Anterior cingulate cortex (tissue), 58 donors: ENCODE results near the gene HPS5.

Experiments used
- DNase-seq, 58 donors: peaks; one replicate each; lab custom pipeline; 2025; lab: John Stamatoyannopoulos, UW

HPS5 gene

DNA sequence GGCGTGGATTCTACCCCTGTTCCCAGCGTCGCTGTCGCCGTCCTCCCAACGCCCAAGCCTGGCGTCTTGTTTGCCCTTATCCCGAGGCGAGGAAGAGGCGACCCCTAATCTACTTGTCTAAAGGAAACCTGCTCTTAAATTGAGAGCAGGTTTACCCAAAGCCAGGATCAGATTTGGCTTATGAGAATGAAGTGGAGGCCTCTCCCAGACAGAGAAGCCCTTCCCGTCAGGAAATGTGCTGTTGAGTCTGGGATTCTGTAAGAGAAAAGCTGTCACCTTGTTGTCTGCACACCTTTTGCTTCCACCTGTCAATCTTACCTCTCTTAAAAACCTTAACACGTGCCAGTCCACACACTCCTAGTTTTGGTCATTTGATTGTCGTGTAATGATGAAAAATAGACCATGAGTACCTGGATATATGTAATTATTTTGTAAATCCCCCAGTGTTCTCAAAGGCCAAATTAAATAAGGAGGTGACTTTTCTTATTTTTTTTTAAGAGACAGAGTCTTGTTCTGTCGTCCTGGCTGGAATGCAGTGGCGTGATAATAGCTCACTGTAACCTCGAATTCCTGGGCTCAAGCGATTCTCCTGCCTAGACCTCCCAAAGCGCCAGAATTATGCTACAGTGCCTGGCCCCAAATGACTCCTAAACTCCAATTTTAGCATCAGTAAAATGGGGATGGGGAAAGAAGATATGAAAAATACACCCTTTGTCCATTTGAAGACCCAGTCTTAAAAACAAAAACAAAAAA, 1.1 kb upstream of the HPS5 start:
- DNase-seq: no peak

- no peak for DNase-seq
Measured at GRCh38 chr11:18321578-18321968, 367 bp downstream of the HPS5 start.

DNA sequence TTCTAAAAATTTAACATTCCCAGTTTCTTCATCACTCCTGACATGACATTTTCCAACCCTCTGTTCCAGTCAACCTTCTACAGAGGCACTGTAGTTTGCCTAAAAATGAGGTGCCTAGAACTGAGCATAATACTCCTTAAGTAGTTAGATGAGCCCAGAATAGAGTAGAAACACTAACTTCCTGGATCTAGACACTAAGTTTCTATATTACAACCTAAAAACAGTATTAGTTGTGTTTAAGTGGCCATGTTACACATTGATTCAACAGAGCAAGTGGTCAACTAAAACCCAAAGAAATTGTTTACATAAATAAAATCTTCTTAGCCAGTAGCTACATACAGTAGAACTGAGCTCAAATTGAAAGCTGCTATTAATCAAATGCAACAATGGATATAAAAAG, 1.3 kb downstream of the HPS5 start:
- DNase-seq: no peak

DNA sequence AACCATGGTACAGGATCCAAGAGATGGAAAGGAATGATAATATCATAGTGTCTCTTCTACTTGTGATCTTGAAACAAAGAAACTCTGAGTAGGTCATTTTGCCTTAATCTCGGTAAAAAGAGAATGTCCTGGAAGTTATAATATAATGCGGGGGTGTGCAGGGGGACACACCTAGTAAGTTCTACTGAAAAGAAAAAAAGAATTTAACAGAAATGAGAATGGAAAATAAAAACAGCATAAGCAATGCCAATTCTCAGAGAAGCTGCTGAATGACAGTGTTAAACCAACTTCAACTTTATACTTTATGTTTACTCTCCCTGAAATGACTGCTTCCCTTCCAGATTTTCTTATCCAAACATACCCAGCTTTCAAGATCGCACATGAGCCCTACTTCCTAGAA, 2.0 kb downstream of the HPS5 start:
- no peak for DNase-seq

DNA sequence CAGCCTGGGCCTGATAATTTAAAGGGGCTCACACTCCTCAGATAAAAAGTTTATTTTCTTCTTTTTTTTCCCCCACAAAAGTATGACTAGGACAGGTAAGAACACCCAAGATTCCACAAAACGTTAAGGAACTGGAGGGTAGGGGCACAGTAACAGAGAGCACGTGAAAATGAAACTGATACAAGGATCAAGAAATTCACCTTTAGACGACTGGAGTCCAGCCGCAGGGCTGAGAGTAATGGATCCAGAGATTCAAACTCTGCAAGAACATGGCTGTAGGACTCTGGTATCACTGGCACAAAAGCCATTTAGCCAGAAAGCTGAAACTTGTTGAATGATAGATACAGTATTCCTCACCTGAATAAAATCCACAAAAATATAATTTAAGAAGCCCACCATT, 4.4 kb downstream of the HPS5 start:
- no peak for DNase-seq

- DNase-seq: no peak
Measured at GRCh38 chr11:18315893-18316292, 6.0 kb downstream of the HPS5 start.

GRCh38 chr11:18314784-18315523, 7.0 kb downstream of the HPS5 start:
- DNase-seq: no peak

DNA sequence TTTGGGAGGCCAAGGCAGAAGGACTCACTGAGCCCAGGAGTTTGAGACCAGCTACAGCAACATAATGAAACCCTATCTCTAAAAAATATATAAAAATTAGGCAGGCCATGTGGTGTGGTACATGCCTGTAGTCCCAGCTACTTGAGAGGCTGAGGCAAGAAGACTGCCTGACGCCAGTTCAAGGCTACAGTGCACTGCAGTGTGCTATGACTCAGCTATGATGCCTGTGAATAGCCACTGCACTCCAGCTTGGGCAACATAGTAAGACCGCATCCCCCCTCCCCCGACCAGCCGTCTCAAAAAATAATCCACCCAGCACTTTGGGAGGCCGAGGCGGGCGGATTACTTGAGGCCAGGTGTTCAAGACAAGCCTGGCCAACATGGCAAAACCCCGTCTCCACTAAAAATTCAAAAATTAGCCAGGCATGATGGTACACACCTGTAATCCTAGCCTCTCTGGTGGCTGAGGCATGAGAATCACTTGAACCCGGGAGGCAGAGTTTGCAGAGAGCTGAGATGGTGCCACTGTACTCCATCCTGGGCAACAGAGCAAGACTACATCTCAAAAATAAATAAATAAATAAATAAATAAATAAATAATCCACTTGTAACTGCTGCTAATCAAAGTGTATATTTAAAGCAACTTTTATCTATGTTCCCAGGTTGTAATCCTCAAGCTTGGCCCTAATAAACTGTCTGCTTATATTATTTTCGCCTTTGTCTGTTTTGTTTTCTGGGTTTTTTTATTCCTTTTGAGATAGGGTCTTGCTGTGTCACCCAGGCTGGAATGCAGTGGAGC, 7.8 kb downstream of the HPS5 start:
- no peak for DNase-seq

GRCh38 chr11:18312663-18313420, 9.1 kb downstream of the HPS5 start:
- DNase-seq: no peak

GRCh38 chr11:18312012-18312411, 9.9 kb downstream of the HPS5 start:
- DNase-seq: no peak

DNA sequence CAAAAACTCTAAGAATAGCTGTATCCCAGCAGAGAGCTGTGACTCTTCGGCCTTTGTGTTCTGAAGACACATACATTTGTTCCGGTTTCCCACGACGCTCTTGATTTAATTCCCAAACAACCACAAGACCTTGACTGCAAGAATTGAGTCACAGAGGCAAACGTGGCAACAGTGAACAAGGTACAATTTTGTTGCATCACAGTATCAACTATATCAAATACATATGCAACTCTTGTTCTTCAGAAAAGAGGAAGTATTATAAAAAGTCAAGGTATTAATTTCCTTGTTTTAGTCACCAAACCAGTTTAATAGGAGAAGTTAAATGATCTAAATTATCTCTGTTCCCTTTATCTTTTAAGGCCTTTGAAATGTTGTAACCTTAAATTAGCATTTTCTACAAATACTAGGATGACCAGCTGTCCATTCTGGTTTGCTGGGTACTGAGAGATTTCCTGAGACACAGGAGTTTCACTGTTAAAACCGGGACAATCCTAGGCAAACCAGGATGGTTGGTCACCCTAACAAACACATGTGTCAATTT, 11.1 kb downstream of the HPS5 start:
- DNase-seq: no peak

DNA sequence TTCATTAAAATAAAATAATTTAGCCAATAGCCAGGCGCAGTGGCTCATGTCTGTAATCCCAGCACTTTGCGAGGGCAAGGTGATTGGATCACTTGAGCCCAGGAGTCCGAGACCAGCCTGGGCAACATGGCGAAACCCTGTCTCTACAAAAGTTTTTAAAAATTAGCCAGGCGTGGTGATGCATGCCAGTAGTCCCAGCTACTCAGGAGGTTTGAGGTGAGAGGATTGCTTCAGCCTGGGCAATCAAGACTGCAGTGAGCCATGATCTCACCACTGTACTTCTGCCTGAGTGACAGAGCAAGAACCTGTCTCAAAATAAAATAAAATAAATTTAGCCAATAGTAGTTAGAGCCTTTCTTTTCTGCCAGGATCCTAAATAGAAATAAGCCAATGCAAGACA, 12.2 kb downstream of the HPS5 start:
- DNase-seq: no peak

DNA sequence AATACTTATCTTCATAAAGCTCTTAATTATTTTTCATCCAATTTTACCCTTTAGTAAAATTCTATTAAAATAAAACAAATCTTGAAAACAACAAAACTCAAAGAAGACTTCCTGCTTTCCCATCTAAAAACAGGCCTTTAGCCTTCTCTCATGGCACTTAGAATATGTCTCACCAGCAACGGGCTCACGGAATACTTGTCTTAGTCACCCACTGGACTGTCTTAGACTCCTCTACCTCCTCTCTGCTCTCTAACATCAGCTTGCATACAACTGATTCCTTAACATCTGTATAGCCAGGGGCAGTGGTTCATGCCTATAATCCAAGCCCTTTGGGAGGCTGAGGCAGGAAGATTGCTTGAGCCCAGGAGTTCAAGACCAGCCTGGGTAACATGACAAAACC, 13.7 kb downstream of the HPS5 start:
- no peak for DNase-seq

DNA sequence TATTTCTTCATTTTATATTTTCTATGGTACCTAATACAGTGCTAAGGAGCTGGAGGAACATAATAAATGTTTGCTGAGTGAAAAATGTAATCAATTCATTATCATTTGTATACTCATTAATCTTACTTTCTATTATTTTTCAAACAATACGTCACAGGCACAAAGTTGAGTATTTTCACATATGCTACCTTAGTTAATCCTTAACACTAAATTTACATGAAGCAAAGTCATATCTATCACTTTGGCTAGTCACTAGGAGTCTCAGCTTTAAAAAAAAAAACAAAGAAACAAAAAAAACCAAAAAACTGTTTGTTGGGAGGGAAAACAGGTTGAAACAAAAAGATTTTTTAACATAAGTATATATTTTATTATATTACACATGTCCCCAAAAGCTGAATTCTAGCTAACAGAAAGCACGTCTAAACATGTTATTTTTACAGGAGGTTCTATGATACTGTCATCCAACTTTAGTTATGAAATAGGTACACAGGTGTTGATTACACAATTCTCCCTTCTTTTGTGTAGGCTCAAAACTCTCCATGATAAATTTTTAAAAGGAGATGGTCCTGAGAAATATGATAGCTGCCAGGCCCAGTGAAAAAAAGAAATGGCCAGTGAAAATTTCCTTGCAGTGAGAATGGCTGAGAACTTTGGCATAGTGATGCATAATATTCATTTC, 14.3 kb downstream of the HPS5 start:
- DNase-seq: no peak

- DNase-seq: no peak
Measured at GRCh38 chr11:18304745-18305144, 17.2 kb downstream of the HPS5 start.

DNA sequence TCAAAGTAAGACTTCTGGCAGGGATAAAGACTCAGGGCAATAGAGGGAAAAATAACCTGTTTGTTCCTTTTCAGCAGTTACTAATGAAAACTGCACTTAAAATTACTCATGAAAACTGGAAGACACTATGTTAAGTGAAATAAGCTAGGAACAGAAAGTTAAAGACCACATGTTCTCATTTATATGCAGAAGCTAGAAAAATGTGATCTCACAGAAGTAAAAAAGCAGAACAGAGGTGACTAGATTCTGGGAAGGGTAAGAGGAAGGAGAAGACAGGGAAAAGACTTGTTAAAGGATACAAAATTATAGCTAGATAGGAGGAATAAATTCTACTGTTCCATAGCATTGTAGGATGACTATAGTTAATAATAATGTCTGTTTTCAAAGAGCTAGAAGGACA, 22.2 kb downstream of the HPS5 start:
- no peak for DNase-seq

- peak in 1 of 58 donors; percentile 32 for DNase-seq
Measured at GRCh38 chr11:18295316-18295715, 26.6 kb downstream of the HPS5 start.

GRCh38 chr11:18294862-18295261, 27.1 kb downstream of the HPS5 start:
- no peak for DNase-seq

GRCh38 chr11:18288911-18289310, 33.0 kb downstream of the HPS5 start:
- no peak for DNase-seq

- DNase-seq: no peak
Measured at GRCh38 chr11:18285841-18286240, 36.1 kb downstream of the HPS5 start.
